Measurements from ENCODE around the gene SBF2. TPM values are rescaled to one million over a fixed set of nuclear protein-coding genes. Genes with fewer than 3 reads are reported as not detected.
A peak's percentile ranks its signal among the peaks of the same experiment; 100 is the strongest.

Gene SBF2
- 27.8 and 33.5 TPM in 2 replicates for total RNA-seq (2014; rRNA removed; shearing (Covaris generic))

GRCh38 chr11:10293423-10294289 lies at the start of gene SBF2:
TSS of gene SBF2 (minus strand) at chr11:10294219. CDS start at chr11:10294069, 150 bp downstream.
- peak; percentile 88 for DNase-seq (ENCODE audit: low read depth)

- no peak for DNase-seq (ENCODE audit: low read depth)
These were observed 44.3 kb upstream of the SBF2 start for GRCh38 chr11:10338287-10338686.

GRCh38 chr11:10333490-10333889 lies 39.5 kb upstream of the SBF2 start:
- DNase-seq (ENCODE audit: low read depth) = no peak

GRCh38 chr11:10331548-10332289 lies 37.7 kb upstream of the SBF2 start:
- no peak for DNase-seq (ENCODE audit: low read depth)

DNA sequence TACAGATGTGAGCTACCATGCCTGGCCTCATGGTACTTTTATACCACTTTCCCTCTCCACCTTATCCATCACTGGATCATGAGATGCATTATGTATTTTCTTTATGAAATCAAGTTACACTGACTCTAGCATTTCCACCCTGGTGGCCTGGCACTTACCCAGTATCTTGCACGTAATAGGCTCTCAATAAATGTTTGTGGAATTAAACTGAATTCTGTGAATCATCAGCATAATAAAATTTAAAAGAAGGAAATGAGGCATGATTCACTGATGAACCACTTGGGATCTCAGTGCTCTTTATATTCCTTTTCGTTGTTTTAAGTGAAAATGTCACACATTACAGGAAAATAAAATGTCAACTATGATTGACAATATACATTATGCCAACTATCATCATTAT lies 35.9 kb upstream of the SBF2 start:
- peak; percentile 67 for DNase-seq (ENCODE audit: low read depth)

DNA sequence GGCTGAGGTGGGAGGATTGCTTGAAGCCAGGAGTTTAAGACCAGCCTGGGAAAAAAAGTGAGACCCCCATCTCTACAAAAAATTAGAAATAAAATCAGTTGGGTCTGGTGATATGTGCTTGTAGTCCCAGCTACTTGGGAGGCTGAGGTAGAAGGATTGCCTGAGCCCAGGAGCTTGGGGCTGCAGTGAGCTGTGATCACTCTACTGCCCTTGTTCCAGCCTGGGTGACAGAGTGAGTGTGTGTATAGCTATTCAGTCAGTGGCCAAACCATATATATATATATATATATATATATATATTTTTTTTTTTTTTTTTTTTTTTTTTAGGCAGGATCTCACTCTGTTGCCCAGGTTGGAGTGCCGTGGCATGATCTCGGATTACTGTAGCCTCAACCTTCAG lies 35.3 kb upstream of the SBF2 start:
- no peak for DNase-seq (ENCODE audit: low read depth)

- peak; percentile 73 for DNase-seq (ENCODE audit: low read depth)
These were observed 34.5 kb upstream of the SBF2 start for GRCh38 chr11:10328314-10329098.

- peak; percentile 72 for DNase-seq (ENCODE audit: low read depth)
These were observed 33.2 kb upstream of the SBF2 start for GRCh38 chr11:10327254-10327653.

- no peak for DNase-seq (ENCODE audit: low read depth)
These were observed 32.3 kb upstream of the SBF2 start for GRCh38 chr11:10326012-10326964.

DNA sequence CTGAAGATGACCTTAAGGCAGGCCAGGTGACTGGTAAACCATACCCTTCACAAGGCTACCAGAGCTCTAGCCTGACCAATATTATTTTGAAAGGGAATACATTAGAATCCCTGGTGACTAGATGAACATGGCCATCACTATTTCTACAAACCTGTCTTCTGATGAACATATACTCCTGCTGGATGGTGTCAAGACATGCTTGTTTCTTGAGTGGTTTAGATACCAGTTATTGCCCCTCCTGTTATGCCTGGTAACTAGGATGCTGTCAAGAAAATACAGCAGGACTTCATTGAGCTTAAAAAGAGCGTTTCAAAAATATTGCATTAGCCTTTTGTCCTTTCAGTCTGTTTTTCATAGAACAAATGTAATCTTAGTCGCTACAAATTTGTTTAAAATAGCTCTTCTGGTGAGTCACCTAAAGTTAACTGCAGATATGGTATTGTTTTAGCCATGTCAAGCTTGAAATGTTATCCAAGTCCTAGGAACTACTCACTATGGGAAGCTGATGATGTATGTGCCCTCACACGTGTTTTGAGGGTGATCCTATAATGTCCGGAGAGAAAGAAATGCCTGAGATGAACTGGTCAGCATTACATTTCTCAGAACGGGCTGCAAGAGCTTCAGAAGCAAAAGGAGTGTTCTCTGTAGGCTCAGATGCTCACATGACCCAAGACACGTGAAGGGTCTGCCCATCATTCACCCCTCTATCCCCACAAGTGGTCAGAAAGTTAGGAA lies 31.4 kb upstream of the SBF2 start:
- peak; percentile 77 for DNase-seq (ENCODE audit: low read depth)

GRCh38 chr11:10324474-10324873 lies 30.5 kb upstream of the SBF2 start:
- DNase-seq (ENCODE audit: low read depth) = no peak

DNA sequence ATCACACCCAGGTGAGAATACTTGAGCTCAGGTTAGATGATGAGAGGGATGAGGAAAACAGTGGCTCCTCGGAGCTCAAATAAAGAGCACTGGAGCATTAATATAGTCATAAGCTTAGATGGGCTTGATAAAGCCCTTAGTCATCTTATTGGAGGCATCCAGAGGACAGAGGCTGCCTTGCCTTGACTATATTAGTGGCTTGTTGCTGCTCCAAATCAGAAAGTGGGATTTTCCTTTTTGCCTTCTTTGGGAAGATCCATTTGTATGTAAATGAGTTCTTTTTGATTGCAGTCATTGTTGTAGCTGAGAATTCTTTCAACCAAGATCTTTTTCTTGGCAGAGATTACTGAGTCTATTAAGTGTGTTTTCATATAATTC lies 29.8 kb upstream of the SBF2 start:
- DNase-seq (ENCODE audit: low read depth) = no peak

- peak; percentile 89 for DNase-seq (ENCODE audit: low read depth)
These were observed 29.1 kb upstream of the SBF2 start for GRCh38 chr11:10322830-10323792.

DNA sequence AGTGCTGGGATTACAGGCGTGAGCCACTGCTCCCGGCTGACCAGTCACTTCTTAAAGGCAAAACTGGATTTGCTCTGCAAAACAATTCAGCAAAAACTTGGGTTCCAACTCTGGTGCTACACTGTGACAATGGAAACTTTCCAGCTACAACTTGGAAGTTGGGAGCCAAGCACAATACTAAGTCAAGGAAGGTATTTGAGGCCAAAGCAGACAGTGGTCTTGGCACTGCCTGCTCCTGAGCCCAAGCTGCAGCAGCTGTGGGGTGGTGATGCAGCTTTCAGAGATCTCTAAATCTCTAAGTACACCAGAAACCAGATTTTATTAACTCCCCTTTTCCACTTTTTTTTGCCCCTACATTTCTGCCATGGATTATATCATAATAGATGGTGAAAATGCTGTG lies 28.4 kb upstream of the SBF2 start:
- peak; percentile 35 for DNase-seq (ENCODE audit: low read depth)

DNA sequence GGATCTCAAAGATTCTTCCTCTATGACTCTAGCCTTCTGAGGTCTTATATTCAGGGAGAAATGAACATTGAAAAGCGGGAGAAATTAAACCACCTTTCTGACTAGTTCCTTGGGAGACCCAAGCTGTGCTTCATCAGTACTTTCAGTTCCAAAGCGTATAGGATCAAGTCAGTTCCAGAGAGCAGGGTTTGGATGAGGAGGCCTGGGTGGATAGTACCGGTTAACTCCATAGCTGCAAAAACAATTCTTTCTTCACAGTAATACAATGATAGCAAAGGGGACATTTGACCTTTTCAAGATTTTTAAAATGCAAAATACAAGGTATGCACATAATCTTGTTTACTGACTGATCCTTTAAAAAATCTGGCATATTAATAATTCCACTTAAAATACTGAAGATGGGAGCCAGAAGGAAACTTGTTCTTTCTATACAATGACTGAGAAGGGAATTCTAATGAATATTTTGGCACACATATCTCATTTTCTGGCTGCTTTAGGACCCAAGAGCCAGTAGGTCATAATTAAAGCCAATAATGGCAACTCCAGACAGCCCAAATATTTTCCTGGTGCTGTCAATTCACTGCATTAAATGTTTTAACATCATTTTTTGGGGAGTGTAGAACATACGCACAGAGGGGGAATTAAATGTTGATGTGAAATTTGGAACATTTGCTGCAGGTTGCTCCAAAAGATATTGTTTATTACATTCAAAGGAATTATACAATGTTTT lies 26.9 kb upstream of the SBF2 start:
- no peak for DNase-seq (ENCODE audit: low read depth)

DNA sequence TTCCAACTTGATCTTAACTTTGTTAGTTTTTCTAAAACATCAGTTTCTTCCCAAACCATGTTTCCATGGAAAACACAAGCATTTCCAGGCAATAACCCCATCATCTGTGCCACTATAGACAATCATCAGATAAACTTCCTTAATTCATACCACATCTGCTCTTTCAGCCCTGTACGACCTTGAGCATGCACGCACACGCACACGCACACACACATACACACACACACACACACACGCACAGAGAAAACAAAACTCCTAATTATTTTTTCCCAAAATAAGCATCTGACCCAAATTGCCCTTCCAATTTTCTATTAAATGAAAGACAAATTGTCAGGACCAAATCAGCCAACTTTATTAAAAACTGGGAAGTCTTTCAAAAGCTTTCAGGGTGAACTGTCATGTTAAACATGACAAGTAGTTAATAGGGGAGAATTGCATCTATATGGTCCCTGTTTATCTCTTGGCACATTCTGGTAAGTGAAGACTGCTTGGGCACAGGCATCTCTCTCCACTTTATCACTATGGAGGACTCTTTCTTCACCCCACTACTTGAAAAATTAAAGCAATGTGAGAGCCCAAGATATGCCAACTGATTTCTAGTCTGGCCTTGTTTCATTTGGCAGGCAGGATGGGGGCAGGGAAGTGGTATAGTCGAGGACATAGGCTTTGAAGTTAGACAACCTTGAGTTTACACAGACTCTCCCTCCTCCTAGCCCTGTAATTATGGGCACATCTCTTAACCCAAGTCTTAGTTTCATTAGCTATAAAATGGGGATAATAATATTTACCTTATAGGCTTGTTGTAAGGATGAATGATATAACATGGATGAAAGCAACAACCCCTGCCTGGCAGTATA lies 25.9 kb upstream of the SBF2 start:
- no peak for DNase-seq (ENCODE audit: low read depth)

- no peak for DNase-seq (ENCODE audit: low read depth)
These were observed 24.4 kb upstream of the SBF2 start for GRCh38 chr11:10318527-10318802.
